PC-3 (cell line): ENCODE data around the gene MYO5B. TPM values are rescaled to one million over a fixed set of nuclear protein-coding genes. Genes with fewer than 3 reads are reported as not detected.

ENCODE experiments used
- ATAC-seq: fragments of 200-7000 bp; cut with Tn5 transposase; 2 replicates; pipeline ENCODE4 v1.9.1; 2020; ENCODE audit warnings: mild to moderate bottlenecking, moderate library complexity
- BruUV-seq: library from RNA; stranded (reverse); fragments of 400-500 nt; replicated peaks from 2 replicates; lab custom pipeline; 2021; lab: Mats Ljungman, UMichigan
- CTCF ChIA-PET: fragments of 300-600 bp; sonication (Branson Sonifier 250); formaldehyde crosslinking; loops from one replicate; lab custom pipeline; 2022; ENCODE audit warnings: antibody characterized with exemption; lab: Charles Lee
- POLR2A ChIA-PET: fragments of 300-600 bp; sonication (Branson Sonifier 250); formaldehyde crosslinking; loops from one replicate; lab custom pipeline; 2022; ENCODE audit warnings: antibody characterized with exemption; ENCODE audit not compliant: unreplicated experiment; lab: Charles Lee
- DNase-seq: peaks from one replicate; pipeline ENCODE4 v3.0.0-alpha.2; 2015
- H2AFZ ChIP-seq: fragments of 300-600 bp; sonication (generic); 2 replicates; pipeline ENCODE4 v1.6.0; 2016; ENCODE audit warnings: antibody characterized with exemption, low read length
- H3F3A ChIP-seq: fragments of 300-600 bp; sonication (generic); one replicate; pipeline ENCODE4 v1.6.0; 2017; ENCODE audit warnings: antibody characterized with exemption, low read length, control low read depth, mild to moderate bottlenecking; ENCODE audit not compliant: unreplicated experiment
- H3K27ac ChIP-seq: fragments of 300-600 bp; sonication (generic); 2 replicates; pipeline ENCODE4 v1.5.1; 2016; ENCODE audit warnings: mild to moderate bottlenecking, low read length
- H3K27me3 ChIP-seq: fragments of 300-600 bp; sonication (generic); 2 replicates; pipeline ENCODE4 v1.6.1; 2016; ENCODE audit warnings: low read length, mixed read lengths
- H3K36me3 ChIP-seq: fragments of 300-600 bp; sonication (generic); 2 replicates; pipeline ENCODE4 v1.6.1; 2016; ENCODE audit warnings: low read depth, mixed run types, low read length, mixed read lengths
- H3K4me1 ChIP-seq: fragments of 300-600 bp; sonication (generic); 2 replicates; pipeline ENCODE4 v1.5.1; 2016; ENCODE audit warnings: low read length; ENCODE audit not compliant: insufficient read depth
- H3K4me2 ChIP-seq: fragments of 300-600 bp; sonication (generic); 2 replicates; pipeline ENCODE4 v1.6.0; 2016; ENCODE audit warnings: low read length
- H3K4me3 ChIP-seq: fragments of 300-600 bp; sonication (generic); 2 replicates; pipeline ENCODE4 v1.5.1; 2016; ENCODE audit warnings: mild to moderate bottlenecking, low read length, mixed read lengths
- H3K79me2 ChIP-seq: fragments of 300-600 bp; sonication (generic); 2 replicates; pipeline ENCODE4 v1.6.1; 2017; ENCODE audit warnings: low read length, mixed read lengths
- H3K9ac ChIP-seq: fragments of 300-600 bp; sonication (generic); 2 replicates; pipeline ENCODE4 v1.6.0; 2016; ENCODE audit warnings: mild to moderate bottlenecking, low read length
- H3K9me2 ChIP-seq: fragments of 300-600 bp; sonication (generic); replicated peaks from 2 replicates; pipeline ENCODE4 v1.6.1; 2016; ENCODE audit warnings: mixed run types, low read length, mixed read lengths
- H3K9me3 ChIP-seq: fragments of 300-600 bp; sonication (generic); 2 replicates; pipeline ENCODE4 v1.6.1; 2016; ENCODE audit warnings: low read length, mixed read lengths
- H4K20me1 ChIP-seq: fragments of 300-600 bp; sonication (generic); 2 replicates; pipeline ENCODE4 v1.6.1; 2016; ENCODE audit warnings: low read length, mixed read lengths
- EZH2 ChIP-seq: fragments of 300-600 bp; sonication (generic); IDR thresholded peaks from one replicate; pipeline ENCODE4 v1.6.1; 2017; ENCODE audit warnings: antibody characterized with exemption, mild to moderate bottlenecking, low read length; ENCODE audit not compliant: unreplicated experiment
- EZH2phosphoT487 ChIP-seq: fragments of 300-600 bp; sonication (generic); IDR thresholded peaks from 2 replicates; pipeline ENCODE4 v1.6.1; 2018; ENCODE audit warnings: mild to moderate bottlenecking, antibody characterized with exemption, low read length, borderline replicate concordance
- intact Hi-C: fragments of 100-400 bp; cut with micrococcal nuclease; formaldehyde crosslinking; loops from 2 replicates; pipeline ENCODE4 v1.9.0; 2023
- total RNA-seq: library from RNA; depleted of rRNA; stranded (reverse); fragments of >200 nt; gene quantifications from 2 replicates; pipeline ENCODE4 v1.2.3, GENCODE V29; 2014
- TF ChIP-seq, protein P1 (sequence below): fragments of 300-600 bp; sonication (generic); conservative IDR thresholded peaks from 2 replicates; pipeline ENCODE4 v1.5.1; 2017; ENCODE audit warnings: antibody characterized with exemption, low read depth, mild to moderate bottlenecking, low read length

MYO5B gene
- total RNA-seq, 1 experiment from 2014 or later, result 10.7 TPM

DNA sequence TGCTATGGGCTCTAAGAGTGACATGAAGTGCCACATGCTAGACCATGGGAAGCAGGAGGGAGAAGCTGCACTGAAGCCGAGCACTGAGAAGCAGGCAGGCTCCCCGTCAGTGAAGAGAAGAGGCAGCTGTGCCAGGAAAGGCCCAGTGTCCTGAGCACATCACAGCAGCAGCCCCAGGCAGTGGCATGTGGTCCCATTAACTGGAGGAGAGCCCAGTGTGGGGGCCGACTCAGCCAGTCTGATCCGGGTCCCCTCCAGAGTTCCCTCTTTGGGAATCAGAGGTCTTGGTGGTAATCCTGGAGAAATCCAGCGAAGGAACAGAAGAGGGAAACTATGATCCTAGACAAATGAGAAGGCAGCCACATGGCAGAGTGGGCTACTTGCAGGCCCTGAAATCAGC is 284.9 kb downstream of the MYO5B start:
- H3K27ac ChIP-seq, result no peak overlapping the region

DNA sequence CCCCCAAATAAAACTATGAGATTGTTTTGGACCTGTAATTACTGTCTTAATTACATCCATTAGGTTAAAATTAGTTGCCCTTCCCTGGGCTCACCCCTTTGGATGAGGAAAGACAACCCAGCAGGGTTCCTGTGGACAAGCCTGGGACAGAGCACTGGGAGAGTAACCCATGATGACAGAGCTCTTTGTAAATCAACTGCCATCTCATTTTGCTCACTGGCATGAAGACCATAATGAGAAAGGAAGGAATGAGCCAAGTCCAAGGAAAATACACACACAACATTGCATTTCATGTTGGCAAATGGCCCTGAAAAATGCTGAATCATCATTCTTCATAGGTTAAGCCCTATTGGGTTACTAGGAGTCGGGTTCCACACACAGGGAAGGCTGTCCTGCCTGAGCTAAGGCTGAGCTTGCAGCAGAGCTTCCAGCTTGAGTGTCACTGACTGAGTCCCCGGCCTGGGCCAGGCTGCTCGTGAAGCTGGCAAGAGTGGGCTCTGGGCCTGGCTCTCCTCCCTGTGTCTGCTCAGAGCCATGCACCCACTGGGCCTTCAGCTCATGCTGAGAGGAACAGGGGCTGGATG is 287.5 kb downstream of the MYO5B start:
- TF ChIP-seq, protein P1, sequence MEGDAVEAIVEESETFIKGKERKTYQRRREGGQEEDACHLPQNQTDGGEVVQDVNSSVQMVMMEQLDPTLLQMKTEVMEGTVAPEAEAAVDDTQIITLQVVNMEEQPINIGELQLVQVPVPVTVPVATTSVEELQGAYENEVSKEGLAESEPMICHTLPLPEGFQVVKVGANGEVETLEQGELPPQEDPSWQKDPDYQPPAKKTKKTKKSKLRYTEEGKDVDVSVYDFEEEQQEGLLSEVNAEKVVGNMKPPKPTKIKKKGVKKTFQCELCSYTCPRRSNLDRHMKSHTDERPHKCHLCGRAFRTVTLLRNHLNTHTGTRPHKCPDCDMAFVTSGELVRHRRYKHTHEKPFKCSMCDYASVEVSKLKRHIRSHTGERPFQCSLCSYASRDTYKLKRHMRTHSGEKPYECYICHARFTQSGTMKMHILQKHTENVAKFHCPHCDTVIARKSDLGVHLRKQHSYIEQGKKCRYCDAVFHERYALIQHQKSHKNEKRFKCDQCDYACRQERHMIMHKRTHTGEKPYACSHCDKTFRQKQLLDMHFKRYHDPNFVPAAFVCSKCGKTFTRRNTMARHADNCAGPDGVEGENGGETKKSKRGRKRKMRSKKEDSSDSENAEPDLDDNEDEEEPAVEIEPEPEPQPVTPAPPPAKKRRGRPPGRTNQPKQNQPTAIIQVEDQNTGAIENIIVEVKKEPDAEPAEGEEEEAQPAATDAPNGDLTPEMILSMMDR, result no peak
- ATAC-seq (no peak), DNase-seq (no peak)
- H2AFZ ChIP-seq, result no peak overlapping the region
- no peaks in the 10 kb centered on the region for H3K4me1 ChIP-seq
- no peaks in the 10 kb centered on the region for H3K9me3 ChIP-seq
- ChIA-PET CTCF (no interaction called here), POLR2A (interaction anchor here (0.6 kb wide), 1 partner anchor 85 kb away, joined by 3 read pairs; no protein-coding TSS in a partner anchor)
- H3F3A ChIP-seq, result no peaks in the 10 kb centered on the region
- no TSS peak for BruUV-seq
- H3K27me3 ChIP-seq, result no peaks in the 10 kb centered on the region
- intact Hi-C loops, result no loop called here
- no peaks in the 10 kb centered on the region for H4K20me1 ChIP-seq
- no peaks in the 10 kb centered on the region for H3K36me3 ChIP-seq
- H3K4me2 ChIP-seq, result no peak overlapping the region
- H3K9me2 ChIP-seq, result no peaks in the 10 kb centered on the region
- H3K4me3 ChIP-seq, result no peak overlapping the region
- H3K9ac ChIP-seq, result no peak overlapping the region
- H3K27ac ChIP-seq, result no peak overlapping the region
- H3K79me2 ChIP-seq, result no peaks in the 10 kb centered on the region

More for the DNA sequence above, 284.9 kb downstream of the MYO5B start:
- H3K36me3 ChIP-seq, result no peaks in the 10 kb centered on the region
- H3K79me2 ChIP-seq, result no peaks in the 10 kb centered on the region
- no peak for ATAC-seq
- H3F3A ChIP-seq, result no peaks in the 10 kb centered on the region
- no peaks in the 10 kb centered on the region for H3K9me3 ChIP-seq
- H3K9me2 ChIP-seq, result no peaks in the 10 kb centered on the region
- no peak overlapping the region for H2AFZ ChIP-seq
- no peak overlapping the region for H3K4me3 ChIP-seq
- CTCF ChIA-PET, result no interaction called here
- DNase-seq, result no peak
- TF ChIP-seq, protein P1, result no peak
- no peak for TF ChIP-seq EZH2
- TF ChIP-seq EZH2phosphoT487, result no peak
- H3K9ac ChIP-seq, result no peak overlapping the region
- intact Hi-C loops, result no loop called here
- H4K20me1 ChIP-seq, result no peaks in the 10 kb centered on the region
- POLR2A ChIA-PET, result no interaction called here
- H3K4me2 ChIP-seq, result no peak overlapping the region
- BruUV-seq, result no TSS peak
- no peaks in the 10 kb centered on the region for H3K27me3 ChIP-seq
- no peaks in the 10 kb centered on the region for H3K4me1 ChIP-seq

DNA sequence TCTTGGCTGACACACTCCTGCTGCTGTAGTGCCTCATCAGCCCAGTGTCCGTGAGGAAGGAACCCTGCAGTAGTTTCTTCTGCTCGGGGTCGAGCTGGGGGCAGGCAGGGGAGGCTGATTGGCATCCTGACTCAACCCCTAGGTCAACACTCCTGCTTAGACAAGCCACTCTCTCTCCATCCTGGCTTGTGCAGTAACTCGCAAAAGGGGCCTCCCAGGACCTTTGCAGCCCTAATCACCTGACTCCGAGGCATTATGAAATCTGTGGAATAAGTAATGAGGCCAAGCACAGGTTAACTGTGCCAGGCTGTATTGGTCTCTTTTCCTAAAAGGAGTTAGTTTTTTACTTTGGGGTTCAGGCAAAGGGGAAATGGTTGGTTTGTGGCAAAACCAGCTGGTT is 289.2 kb downstream of the MYO5B start:
- no TSS peak for BruUV-seq
- H4K20me1 ChIP-seq, result no peaks in the 10 kb centered on the region
- no peaks in the 10 kb centered on the region for H3K4me1 ChIP-seq
- ChIA-PET CTCF (no interaction called here), POLR2A (no interaction called here)
- no peak overlapping the region for H2AFZ ChIP-seq
- TF ChIP-seq, protein P1, result no peak
- TF ChIP-seq EZH2, result no peak
- no peak for TF ChIP-seq EZH2phosphoT487
- intact Hi-C loops, result no loop called here
- ATAC-seq, result no peak
- DNase-seq, result no peak
- no peak overlapping the region for H3K4me2 ChIP-seq
- H3K9ac ChIP-seq, result no peak overlapping the region
- H3K36me3 ChIP-seq, result no peaks in the 10 kb centered on the region
- H3K27ac ChIP-seq, result no peak overlapping the region
- H3K9me2 ChIP-seq, result no peaks in the 10 kb centered on the region
- H3K9me3 ChIP-seq, result no peaks in the 10 kb centered on the region
- H3F3A ChIP-seq, result no peaks in the 10 kb centered on the region
- no peaks in the 10 kb centered on the region for H3K27me3 ChIP-seq
- no peaks in the 10 kb centered on the region for H3K79me2 ChIP-seq
- no peak overlapping the region for H3K4me3 ChIP-seq
